Activated CD4-positive, alpha-beta T cell treated with anti-CD3 and anti-CD28 coated beads, Interleukin-2, amount 50 U/mL, for 48 hours (primary cell): Measurements from ENCODE around the gene SLC5A2.
"Not testable (repeated sequence)": the region's sequence is repeated elsewhere in the genome, so short reads cannot be mapped to it uniquely, and the experiment has no call there.

Source experiments
- DNase-seq, 2 experiments: peaks; one replicate each; pipeline ENCODE4 v3.0.0-alpha.2; 2020

Gene SLC5A2

DNA sequence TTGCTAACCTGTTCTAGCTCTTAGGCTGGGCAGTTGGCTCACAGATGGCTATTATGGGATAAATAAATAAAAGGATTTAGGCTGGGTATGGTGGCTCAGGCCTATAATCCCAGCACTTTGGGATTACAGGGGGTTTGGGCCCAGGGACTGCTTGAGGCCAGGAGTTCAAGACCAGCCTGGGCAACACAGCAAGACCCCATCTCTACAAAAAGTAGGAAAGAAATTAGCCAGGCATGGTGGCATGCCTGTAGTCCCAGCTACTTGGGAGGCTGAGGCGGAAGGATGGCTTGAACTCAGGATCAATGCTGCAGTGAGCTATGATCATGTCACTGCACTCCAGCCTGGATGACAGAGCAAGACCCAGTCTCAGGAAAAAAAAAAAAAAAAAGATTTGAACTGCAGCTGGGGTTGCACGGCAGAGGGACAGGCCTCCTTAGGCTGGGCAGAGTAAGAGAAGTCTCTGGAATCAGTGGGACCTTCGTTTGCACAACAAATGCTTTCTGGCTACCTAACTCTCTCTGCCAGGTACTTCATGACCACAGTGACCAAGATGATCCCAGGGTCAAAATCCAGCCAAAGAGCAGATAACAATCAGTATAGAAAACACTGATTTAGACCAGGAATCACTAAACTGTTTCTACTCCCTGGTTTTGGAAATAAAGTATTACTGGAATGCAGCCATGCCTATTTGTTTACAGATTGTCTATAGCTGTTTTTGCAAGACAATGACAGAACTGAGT is 18.5 kb downstream of the SLC5A2 start:
- no peak for DNase-seq

DNA sequence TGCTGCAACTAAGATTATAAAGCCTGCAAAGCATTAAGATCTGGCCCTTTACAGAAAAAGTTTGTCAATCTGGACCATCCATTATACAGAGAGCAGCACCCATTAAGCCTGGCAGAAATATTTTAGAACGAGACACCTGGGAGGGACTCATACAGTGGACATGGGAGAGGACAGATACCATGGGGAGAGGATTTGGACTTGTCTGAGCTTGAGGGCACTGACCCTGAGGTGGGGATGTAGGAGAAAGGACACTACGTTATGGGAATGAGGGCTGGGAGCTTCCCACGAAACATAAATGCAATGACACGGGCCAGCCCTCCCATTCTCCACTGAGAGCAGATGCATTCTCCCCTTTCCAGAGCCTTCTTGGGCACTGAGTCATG is 19.0 kb downstream of the SLC5A2 start:
- no peak for DNase-seq

GRCh38 chr16:31502981-31503380 is 20.1 kb downstream of the SLC5A2 start:
- no peak for DNase-seq

- DNase-seq, result not testable (repeated sequence)
Measured at GRCh38 chr16:31503555-31503954, 20.6 kb downstream of the SLC5A2 start.

GRCh38 chr16:31504159-31504558 is 21.2 kb downstream of the SLC5A2 start:
- no peak for DNase-seq

DNA sequence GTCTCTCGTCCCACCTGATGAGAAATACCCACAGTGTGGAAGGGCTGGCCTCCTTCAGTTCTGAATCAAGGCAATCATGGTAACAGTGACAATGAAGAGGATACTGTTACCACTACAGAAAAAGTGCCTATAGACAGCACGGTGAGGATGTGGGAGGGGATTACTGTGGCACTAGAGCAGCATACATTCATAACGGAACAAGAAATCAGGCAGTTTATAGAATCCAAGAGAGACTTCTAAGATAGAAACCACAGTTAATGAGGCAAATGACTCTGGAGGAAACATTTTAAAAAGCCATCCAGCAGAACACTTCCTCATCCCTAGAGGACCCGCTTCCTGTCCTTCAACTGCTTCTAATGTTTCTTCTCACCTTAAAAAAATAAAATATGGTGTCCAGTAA is 22.6 kb downstream of the SLC5A2 start:
- peak in 1 of 2 experiments; percentile 46 for DNase-seq

- no peak for DNase-seq
Measured at GRCh38 chr16:31507617-31507928, 24.6 kb downstream of the SLC5A2 start.

- DNase-seq, result peak; percentile 86 to 90
Measured at GRCh38 chr16:31507929-31508705, 25.2 kb downstream of the SLC5A2 start, which contains the start of gene RUSF1. RUSF1 (minus strand) TSS chr16:31508391; CDS start chr16:31508373, 18 bp downstream.

DNA sequence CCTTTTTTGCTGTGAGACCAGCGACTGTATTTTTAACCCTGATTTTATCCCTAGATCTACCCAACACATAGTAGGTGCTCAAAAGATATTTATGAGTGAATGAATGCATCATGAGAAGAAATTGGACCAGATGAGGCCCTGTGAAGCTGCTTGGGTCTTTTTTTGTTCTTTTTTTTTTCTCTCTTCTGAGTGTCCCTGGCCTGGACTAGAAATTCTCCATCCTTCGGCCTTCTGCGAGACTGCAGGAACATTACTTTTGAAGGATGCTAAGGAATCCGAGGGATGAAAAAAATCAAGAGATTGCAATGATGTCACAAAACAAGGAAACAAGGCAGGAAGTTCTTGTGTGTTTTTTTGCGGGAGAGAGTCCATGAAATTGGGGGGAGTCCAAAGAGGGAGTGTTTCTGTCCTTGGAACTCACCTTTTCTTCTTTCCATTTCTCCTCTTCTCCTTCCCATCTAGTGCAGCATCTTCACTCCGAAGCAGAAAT is 25.8 kb downstream of the SLC5A2 start:
- no peak for DNase-seq

DNA sequence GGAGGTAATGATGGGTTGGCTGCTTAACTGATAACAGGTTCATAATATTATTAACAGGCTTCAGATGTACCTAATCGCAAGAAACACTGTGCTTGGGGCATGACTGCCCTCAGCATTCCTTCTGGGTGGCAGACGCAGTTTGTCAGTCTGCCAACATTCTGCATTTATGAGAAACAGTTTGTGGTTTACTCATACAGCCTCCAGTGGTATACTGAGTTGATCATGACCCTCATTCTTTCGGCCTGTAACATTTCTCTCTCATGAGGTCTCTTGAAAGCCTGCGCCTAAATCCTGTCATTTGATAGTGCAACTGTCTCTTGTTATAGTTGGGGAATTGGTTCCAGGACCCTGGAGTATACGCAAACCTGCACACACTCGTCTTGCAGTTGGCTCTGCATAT is 30.2 kb downstream of the SLC5A2 start:
- no peak for DNase-seq

DNA sequence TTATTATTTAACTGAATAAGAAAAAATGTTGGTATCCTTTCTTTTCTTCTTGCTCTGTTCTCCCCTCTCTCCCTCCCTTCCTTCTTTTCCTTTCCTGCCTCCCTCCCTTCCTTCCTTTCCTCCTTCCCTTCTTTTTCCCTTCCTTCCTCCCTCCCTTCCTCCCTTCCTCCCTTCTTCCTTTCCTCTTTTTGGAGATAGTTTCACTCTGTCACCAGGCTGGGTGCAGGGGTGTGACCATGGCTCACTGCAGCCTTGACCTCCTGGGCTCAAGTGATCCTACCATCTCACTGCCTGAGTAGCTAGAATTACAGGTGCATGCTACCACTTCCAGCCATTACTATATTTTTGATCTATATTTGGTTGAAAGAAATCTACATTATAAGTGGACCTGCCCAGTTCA is 31.0 kb downstream of the SLC5A2 start:
- DNase-seq, result no peak

- no peak for DNase-seq
Measured at GRCh38 chr16:31517800-31518402, 35.0 kb downstream of the SLC5A2 start.

DNA sequence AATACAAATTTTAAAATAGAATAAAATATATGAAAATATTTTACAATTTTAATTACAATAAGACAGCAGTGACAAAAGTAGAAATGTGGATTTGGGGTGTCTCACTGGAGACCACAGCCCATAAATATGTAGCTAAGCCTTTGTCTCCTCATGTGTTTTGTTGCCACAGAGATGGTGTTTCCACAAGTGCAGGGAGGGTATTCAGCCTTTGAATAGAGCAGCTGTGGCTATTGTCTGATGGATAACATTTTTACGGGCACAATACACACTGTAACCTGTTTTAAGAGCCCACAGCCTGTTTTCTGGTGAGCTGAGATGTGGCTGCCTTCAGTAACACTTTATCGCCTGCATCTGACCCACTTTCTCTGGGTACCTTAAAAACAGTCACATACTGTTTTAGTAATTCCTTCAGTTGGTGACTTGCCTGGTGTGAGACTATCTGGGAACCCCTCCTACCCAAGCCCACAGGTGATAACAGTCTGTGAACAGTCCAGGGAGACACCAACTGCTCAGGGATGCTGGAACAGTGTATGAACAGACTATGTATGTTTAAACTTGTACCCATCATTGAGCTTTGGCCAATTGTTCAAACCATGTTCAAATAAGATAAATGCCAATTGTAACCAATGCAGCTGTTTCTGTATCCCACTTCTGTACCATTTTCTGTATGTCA is 37.0 kb downstream of the SLC5A2 start:
- DNase-seq, result no peak

DNA sequence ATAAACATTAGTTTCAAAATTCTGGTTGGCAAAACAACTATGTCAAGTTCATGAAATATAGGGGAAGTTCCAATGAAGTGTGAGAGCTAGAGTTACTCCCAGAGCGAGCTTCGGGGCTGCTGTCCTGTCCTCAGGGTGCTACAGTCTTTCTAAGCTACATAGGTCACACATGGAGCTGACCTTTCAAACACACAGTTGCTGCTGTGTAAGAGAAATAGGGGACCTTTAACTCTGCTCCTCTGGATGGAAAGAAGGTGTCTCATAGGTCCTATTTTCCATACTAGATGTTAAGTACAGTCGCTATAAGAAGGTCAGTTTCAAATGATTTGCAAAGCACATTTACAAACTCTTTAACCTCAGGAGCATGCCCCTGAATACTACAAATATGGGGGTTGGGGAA is 38.4 kb downstream of the SLC5A2 start:
- no peak for DNase-seq

DNA sequence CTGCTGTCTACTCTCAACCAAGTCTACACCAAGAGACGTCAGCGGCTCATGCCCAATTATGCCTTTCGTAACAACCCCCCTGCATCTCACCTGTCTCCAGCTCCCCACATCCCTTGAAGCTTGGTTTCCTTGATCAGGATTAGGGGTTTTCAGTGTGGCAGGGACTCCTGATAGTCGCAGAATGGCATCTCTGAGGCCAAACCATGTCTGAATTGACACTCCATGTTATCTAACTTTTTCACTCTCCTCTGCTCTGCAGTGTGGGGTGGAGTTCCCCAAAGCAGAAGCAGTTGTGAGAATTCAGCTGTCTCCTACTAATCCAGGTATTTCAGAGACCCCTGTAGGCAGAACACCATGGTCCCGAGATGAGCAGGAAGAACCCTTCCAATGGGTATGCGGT is 39.1 kb downstream of the SLC5A2 start:
- no peak for DNase-seq

DNA sequence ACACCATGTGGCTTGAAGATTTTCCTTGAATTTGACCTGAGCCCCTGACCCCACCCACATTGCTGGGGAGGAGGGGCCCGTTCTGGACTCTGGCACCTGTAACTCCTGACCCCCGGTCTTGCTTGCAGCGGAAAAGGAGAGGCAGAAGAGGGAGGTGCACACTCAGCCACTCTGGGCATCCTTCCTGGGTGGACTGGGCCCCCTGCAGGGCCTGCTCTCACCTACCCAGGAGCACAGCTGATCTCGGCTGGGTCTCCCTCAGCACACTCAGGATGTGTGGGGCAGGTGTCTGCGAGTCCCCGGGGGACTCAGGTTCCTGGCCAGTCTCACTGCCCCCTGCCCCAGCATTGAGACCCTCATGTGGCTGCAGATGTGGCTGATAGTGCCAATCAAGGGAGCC is 40.8 kb downstream of the SLC5A2 start:
- not testable (repeated sequence) for DNase-seq

DNA sequence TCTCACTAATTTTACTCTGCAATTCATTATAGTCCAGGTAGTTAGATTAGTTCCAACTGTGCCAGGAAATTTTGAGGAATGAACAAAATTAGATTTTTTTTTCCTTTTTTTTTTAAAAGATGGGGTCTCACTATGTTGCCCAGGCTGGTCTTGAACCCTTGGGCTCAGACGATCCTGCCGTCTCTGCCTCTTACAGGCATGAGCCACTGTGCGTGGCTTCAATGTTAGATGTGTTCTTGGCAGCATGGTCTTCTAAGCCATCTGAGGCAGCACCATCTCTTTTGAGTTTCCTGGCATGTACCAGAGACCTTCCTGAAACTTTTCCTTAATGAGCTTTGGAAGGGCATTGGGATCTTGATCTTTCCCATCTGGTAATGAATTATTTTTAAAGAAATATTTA is 42.2 kb downstream of the SLC5A2 start:
- DNase-seq, result no peak

- no peak for DNase-seq
Measured at GRCh38 chr16:31527734-31528274, 44.9 kb downstream of the SLC5A2 start, which contains the start of gene AHSP. AHSP (plus strand) TSS chr16:31527900; CDS start chr16:31528140, 240 bp downstream.

GRCh38 chr16:31528523-31529107 is 45.7 kb downstream of the SLC5A2 start:
- DNase-seq, result no peak

GRCh38 chr16:31529108-31529936 is 46.4 kb downstream of the SLC5A2 start:
- DNase-seq, result no peak

GRCh38 chr16:31529937-31530312 is 47.0 kb downstream of the SLC5A2 start:
- DNase-seq, result no peak

GRCh38 chr16:31530405-31530804 is 47.5 kb downstream of the SLC5A2 start:
- no peak for DNase-seq
